Stimulated activated naive B cell treated with anti-CD40 and anti-IgM and Interleukin-4, amounts not matched to agents 10 μg/mL and 1 μg/mL and 100 μg/mL, for 72 hours (primary cell): Measurements from ENCODE around the gene NLGN1.

Experiments
- ATAC-seq, 2 donors: fragments of 150-1000 bp; cut with Tn5 transposase; replicated peaks; 2 replicates each; pipeline ENCODE4 v1.10.0; 2021; ENCODE audit warnings: moderate library complexity in 1 of 2
- DNase-seq: peaks from one replicate; pipeline ENCODE4 v3.0.0; 2021
- H3K27ac Mint-ChIP-seq: one replicate; pipeline ENCODE4 v1.8.0; 2022; ENCODE audit warnings: mild to moderate bottlenecking, mixed read lengths
- H3K27me3 Mint-ChIP-seq, 2 donors: one replicate each; pipeline ENCODE4 v1.8.0; 2022; ENCODE audit warnings: mixed read lengths in 2 of 2
- H3K36me3 Mint-ChIP-seq, 2 donors: one replicate each; pipeline ENCODE4 v1.8.0; 2022; ENCODE audit warnings: mixed read lengths in 2 of 2, mild to moderate bottlenecking in 1 of 2
- H3K4me1 Mint-ChIP-seq, 2 donors: one replicate each; pipeline ENCODE4 v1.8.0; 2022; ENCODE audit warnings: mixed read lengths in 2 of 2, mild to moderate bottlenecking in 1 of 2
- H3K4me3 Mint-ChIP-seq, 2 donors: one replicate each; pipeline ENCODE4 v1.8.0; 2022; ENCODE audit warnings: mild to moderate bottlenecking in 2 of 2, mixed read lengths in 2 of 2, moderate library complexity in 1 of 2
- H3K9me3 Mint-ChIP-seq, 2 donors: one replicate each; pipeline ENCODE4 v1.8.0; 2022; ENCODE audit warnings: mixed read lengths in 2 of 2, mild to moderate bottlenecking in 1 of 2

The NLGN1 gene

DNA sequence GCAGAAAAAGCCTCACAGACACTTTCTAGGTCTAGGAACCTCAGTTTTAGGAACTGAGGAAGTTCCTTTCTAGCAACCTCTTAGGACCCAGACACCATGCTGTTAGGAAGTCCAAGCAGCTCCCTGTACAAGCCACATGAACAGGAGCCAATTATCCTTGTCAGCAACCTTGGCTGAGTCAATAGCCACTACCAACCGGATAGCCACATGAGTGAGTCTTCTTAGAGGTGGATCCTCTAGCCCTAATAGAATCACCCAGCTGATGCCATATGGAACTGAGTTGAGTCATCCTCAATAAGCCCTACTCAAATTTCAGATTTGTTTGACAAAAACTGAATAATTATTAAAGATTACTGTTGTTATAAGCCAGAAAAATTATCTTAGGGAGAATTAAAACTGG lies 256.2 kb downstream of the NLGN1 start:
- ATAC-seq (no peak), DNase-seq (no peak)
- Mint-ChIP-seq H3K4me1 (no peaks in the 10 kb centered on the region), H3K4me3 (no peak overlapping the region), H3K27ac (no peak overlapping the region), H3K36me3 (no peaks in the 10 kb centered on the region), H3K27me3 (no peaks in the 10 kb centered on the region), H3K9me3 (peaks cover 5 to 6% of the 10 kb centered on the region in 2 donors)

DNA sequence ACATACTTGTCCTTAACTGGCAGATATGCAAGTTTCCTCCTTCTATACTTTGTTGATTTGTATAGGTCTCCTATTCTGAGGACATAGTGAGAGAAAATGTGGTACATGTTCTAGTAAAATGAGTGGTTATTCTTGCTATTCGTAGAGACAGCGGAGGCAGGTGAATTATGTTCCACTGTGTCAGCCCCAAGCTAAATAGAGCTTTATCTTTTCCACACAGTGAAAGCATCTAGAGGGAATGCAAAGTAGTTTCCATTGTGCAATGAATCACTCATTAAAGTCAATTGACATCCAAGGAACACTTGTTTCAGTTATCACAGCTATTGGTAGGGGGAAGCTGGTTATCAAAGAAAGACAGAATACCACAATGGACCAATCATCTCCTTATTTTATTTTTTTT lies 262.4 kb downstream of the NLGN1 start:
- no peaks in the 10 kb centered on the region for H3K36me3 Mint-ChIP-seq
- no peak overlapping the region for H3K4me3 Mint-ChIP-seq
- ATAC-seq (no peak), DNase-seq (no peak)
- no peaks in the 10 kb centered on the region for H3K4me1 Mint-ChIP-seq
- peaks cover 0 to 2% of the 10 kb centered on the region in 2 donors for H3K9me3 Mint-ChIP-seq
- no peaks in the 10 kb centered on the region for H3K27me3 Mint-ChIP-seq
- H3K27ac Mint-ChIP-seq, result no peak overlapping the region

DNA sequence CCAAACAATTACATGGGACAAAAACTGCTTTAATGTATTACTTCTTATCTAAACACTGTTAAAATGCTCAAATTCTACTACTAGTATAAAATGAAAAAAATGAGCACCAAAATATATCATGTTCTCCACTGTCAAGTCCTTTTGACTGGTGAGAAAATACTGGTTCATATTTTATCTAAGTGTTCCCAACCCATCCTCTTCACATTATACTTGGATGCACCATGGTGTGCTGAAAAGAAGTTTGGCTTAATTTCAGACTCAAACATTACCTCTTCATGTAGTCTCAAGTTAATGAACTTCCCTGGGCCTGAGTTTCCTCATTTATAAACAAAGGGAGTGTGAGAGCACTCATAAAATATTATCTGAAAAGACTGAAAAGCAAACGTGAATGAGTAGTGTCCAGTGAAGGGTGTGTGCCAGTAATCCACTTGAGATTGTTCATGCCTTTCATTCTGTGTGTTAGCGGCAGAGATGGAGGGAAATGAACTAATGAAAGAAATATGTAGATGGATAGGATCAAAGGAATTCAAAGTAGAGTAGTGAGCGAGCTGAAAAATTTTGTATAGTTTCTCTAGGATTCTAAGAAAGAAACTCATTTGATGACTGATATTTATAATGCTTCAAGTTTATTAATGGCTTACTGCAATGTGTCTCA lies 263.2 kb downstream of the NLGN1 start:
- Mint-ChIP-seq H3K9me3 (peaks cover 0 to under 1% of the 10 kb centered on the region in 2 donors), H3K4me1 (no peaks in the 10 kb centered on the region), H3K4me3 (no peak overlapping the region), H3K27me3 (no peaks in the 10 kb centered on the region), H3K27ac (no peak overlapping the region), H3K36me3 (no peaks in the 10 kb centered on the region)
- DNase-seq (no peak), ATAC-seq (no peak)

DNA sequence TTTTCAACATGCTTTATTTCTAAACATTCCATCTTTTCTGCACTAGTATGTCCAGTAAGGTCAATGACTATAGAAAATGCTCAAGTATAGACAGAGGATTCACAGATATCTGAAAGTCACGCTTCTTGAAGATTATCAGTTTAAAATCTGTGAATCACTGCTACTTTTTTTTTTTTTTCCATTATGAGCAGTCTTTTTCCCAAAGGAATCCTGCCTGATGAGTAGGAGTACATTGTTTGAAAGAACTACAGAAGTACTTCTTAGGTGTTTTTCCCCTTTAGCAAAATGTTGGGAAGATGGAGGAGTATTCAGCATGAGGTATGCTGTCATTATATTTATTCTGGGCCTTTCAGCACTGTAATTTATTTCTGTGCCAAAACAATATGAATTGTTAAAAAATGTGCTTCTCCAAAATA lies 266.2 kb downstream of the NLGN1 start:
- H3K27ac Mint-ChIP-seq, result no peak overlapping the region
- H3K36me3 Mint-ChIP-seq, result no peaks in the 10 kb centered on the region

DNA sequence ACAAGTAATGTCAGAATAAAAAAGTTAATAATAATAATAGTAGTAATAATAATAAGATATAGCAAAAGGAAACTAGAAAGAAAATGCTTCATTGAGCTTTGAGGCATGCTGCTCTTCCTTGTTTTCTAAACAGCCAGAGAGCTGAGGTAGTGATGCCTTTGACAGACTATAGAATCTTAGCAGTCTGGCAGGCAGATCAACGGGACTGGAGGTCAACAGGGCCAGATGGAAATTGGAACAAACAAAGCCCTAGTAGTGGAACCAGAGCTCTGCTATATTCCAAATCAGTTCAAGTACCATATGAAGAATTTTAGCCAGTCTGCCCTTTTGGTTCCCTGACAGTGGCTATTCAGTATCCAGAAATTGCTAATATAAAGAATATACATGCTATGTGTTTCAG lies 278.6 kb downstream of the NLGN1 start:
- ATAC-seq (no peak), DNase-seq (no peak)
- no peaks in the 10 kb centered on the region for H3K4me1 Mint-ChIP-seq

More for the DNA sequence above, 266.2 kb downstream of the NLGN1 start:
- Mint-ChIP-seq H3K27me3 (no peaks in the 10 kb centered on the region), H3K9me3 (no peaks in the 10 kb centered on the region), H3K4me3 (no peak overlapping the region), H3K4me1 (no peaks in the 10 kb centered on the region)
- ATAC-seq (no peak), DNase-seq (no peak)

DNA sequence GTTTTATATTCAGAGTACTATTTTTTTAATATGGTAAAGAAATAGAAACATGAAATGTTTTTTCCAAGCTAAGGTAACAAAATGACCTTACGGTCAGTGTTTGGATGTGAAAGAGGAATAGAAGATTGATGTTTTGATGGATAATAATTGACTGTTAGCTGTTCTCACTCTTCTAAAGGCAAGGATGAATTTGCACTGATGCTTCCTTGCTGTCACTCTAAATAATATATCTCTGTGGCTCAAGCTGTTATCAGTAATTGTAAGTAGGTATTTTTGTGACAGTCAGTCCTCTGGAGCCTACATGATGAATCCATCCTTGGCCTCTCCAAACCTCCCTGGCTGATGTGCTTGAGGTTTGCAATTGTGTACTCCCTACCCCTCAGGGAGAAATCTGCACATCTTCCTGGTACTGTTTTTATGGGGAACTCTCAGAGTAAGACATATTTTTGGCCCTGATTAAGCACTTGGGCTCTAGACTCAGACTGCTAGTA lies 283.7 kb downstream of the NLGN1 start:
- Mint-ChIP-seq H3K4me1 (no peaks in the 10 kb centered on the region), H3K27ac (no peak overlapping the region), H3K36me3 (no peaks in the 10 kb centered on the region), H3K4me3 (no peak overlapping the region), H3K27me3 (no peaks in the 10 kb centered on the region), H3K9me3 (no peaks in the 10 kb centered on the region)
- DNase-seq, result no peak
- no peak for ATAC-seq

More for the DNA sequence above, 278.6 kb downstream of the NLGN1 start:
- H3K36me3 Mint-ChIP-seq, result no peaks in the 10 kb centered on the region
- H3K27ac Mint-ChIP-seq, result no peak overlapping the region
- no peak overlapping the region for H3K4me3 Mint-ChIP-seq
- peaks cover 0 to 1% of the 10 kb centered on the region in 2 donors for H3K9me3 Mint-ChIP-seq
- no peaks in the 10 kb centered on the region for H3K27me3 Mint-ChIP-seq

DNA sequence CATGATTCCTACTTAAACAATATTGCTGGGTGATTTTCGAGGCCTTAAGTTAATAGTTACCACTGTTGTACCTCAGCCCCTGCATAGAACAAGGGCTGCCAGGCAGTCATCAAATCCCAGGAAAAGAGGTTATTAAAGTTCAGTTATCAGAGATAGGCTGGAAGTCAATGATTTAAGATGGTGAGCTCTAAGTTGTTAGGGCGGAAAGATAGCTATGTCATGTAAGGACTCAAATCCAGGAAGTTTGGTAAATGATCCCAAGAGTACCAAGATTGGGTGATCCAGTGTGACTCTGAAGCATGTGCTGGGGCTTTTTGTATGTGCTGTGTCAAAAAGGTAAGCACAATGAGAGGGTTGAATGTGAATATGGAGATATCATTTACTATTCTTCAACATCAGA lies 287.9 kb downstream of the NLGN1 start:
- H3K4me1 Mint-ChIP-seq, result no peaks in the 10 kb centered on the region
- DNase-seq (no peak), ATAC-seq (no peak)
- H3K27ac Mint-ChIP-seq, result no peak overlapping the region
- no peaks in the 10 kb centered on the region for H3K27me3 Mint-ChIP-seq
- H3K9me3 Mint-ChIP-seq, result no peaks in the 10 kb centered on the region
- H3K4me3 Mint-ChIP-seq, result no peak overlapping the region
- H3K36me3 Mint-ChIP-seq, result no peaks in the 10 kb centered on the region

DNA sequence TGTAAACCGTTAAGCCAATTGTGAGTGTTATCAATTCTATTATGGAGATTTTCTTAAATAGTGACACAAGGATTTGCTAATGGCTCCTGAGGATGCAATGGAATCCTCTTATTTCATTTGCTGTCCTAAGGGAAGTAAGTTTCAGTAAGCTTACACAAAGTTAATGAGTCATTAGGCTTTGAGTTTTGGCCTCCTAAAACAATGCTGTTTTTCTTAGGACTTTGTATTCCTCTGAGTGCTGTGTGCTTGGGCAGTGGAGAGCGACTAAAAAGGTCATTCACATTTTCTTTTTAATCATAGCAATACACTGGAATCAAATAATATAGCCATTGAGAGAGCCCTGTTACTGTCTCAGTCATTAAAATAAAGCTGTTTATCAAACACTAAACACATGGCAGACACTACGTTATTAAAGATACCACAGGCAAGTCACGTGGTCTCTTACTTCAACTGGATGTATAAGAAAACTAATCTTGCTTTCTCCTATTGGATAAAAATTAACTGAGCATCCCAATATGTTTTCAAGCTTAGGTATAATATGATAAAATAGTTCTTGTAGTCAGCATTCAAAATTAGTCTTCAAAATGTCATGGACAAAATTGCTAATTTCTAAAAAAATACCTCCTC lies 290.8 kb downstream of the NLGN1 start:
- Mint-ChIP-seq H3K4me1 (no peaks in the 10 kb centered on the region), H3K4me3 (no peak overlapping the region), H3K9me3 (no peaks in the 10 kb centered on the region), H3K27me3 (no peaks in the 10 kb centered on the region), H3K36me3 (no peaks in the 10 kb centered on the region), H3K27ac (no peak overlapping the region)
- ATAC-seq (no peak), DNase-seq (no peak)

DNA sequence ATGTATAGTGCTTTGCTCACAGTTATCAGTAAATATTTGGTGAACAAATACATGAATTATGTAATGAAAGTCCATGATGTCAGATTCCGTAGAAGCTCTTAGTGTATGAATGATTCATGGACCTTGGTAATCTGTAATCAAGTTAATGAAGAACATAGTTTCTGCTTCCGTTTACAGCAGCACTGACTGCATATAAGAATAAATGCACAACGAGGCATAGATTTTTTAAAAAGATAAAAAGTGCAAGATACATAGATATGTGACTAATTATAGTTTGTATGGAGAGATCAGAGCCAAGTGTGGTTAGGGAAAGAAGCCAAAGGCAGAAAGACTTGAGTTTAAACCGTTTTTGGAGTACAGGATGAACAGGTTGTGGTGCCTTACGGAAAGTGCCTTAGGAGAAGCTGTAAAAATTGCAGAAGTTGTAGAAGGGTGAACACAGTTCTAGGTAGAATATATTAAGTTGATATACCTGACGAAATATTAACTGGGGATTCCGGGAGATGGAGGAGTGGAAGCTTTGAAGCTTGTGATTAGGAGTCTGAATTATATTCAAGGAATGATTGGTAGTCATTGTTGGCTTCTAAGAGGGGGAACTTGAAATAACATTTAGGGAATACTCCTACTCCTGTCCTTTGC lies 293.1 kb downstream of the NLGN1 start:
- Mint-ChIP-seq H3K4me3 (no peak overlapping the region), H3K27me3 (no peaks in the 10 kb centered on the region), H3K27ac (no peak overlapping the region), H3K9me3 (no peaks in the 10 kb centered on the region), H3K36me3 (no peaks in the 10 kb centered on the region), H3K4me1 (no peaks in the 10 kb centered on the region)
- DNase-seq (no peak), ATAC-seq (no peak)

DNA sequence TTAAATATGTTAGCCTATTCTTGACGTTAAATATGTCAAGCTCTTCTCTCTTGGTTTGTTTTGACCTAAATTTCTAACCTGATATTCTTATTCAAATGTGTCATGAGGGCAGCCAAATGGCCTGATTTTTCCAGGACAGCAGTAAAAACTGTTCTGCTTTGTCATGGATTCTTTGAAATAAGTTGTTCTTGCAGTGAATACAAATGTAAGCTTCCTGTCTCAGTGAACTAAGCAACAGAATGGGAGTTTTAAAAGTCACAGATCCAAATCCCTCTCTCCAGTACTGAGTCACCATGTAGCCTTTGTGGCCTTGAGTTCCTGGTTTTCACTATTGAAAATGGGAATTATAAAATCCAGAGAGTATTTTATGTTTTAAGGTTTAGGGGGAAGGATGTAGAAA lies 301.8 kb downstream of the NLGN1 start:
- no peaks in the 10 kb centered on the region for H3K36me3 Mint-ChIP-seq
- peaks cover 0 to 4% of the 10 kb centered on the region in 2 donors for H3K9me3 Mint-ChIP-seq
- no peak for DNase-seq
- H3K4me3 Mint-ChIP-seq, result no peak overlapping the region
- no peaks in the 10 kb centered on the region for H3K4me1 Mint-ChIP-seq
- no peak for ATAC-seq
- no peak overlapping the region for H3K27ac Mint-ChIP-seq
- no peaks in the 10 kb centered on the region for H3K27me3 Mint-ChIP-seq

DNA sequence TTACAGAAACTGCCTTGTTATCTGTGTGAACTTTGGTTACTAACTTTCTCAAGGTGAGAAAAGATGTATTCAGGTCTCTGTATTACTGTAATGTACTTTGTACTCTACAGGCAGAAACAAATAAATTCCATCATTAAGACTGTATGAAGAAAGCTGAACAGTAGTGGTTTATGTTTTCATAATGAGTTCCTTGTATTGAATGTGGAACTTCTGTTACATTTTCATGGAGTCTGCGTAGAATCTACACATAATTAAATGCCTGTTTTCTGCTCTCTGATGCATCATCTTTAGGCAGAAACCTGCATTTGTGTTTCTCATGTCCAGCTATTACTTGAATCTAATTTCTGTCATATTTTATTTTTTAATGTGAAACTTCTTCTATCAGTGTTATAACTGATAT lies 302.8 kb downstream of the NLGN1 start:
- Mint-ChIP-seq H3K27me3 (no peaks in the 10 kb centered on the region), H3K4me1 (no peaks in the 10 kb centered on the region), H3K4me3 (no peak overlapping the region), H3K36me3 (no peaks in the 10 kb centered on the region), H3K9me3 (peaks cover 0 to 4% of the 10 kb centered on the region in 2 donors), H3K27ac (no peak overlapping the region)
- DNase-seq (no peak), ATAC-seq (no peak)

DNA sequence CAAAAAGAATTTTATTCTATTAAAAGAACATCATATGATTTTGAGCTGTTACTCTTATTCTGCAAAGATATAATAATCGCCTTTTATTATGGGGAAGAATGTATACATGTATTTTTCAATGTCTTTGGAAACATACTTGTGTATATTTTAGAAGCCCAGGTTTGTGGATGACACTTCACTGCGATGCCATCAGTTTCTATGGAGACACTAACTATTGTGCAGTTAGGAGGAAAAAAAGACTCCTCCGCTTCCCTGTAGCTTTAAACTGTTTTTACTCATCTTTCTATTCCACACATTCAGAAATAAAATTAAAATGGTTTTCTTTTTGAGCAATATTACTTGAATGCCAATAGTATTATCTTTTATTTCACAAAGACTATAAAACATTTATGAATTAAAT lies 305.0 kb downstream of the NLGN1 start:
- Mint-ChIP-seq H3K4me3 (no peak overlapping the region), H3K36me3 (no peaks in the 10 kb centered on the region), H3K27ac (no peak overlapping the region), H3K9me3 (peaks cover 0 to 4% of the 10 kb centered on the region in 2 donors), H3K27me3 (no peaks in the 10 kb centered on the region), H3K4me1 (no peaks in the 10 kb centered on the region)
- ATAC-seq (no peak), DNase-seq (no peak)

DNA sequence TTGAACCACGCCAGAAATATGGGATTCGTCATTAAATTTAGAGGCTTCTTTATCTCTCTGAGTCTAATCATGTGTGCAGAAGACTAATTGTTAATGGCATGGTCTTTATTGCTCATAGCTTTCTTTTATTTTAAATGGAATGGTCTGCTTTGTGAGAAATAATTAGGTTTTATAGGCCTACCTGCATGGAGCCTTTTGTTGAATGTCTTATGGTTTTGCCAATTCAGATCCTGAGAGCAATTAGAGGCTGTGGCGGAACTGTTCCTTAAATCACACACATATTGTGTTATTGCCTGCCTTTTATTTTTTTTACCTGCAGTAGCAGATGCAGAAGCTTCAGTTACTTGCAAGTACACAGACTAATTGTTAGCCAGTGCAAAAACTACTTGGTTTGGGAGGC lies 306.2 kb downstream of the NLGN1 start:
- Mint-ChIP-seq H3K4me3 (no peak overlapping the region), H3K9me3 (peaks cover 0 to 4% of the 10 kb centered on the region in 2 donors), H3K4me1 (no peaks in the 10 kb centered on the region), H3K27ac (no peak overlapping the region), H3K27me3 (no peaks in the 10 kb centered on the region), H3K36me3 (no peaks in the 10 kb centered on the region)
- DNase-seq (no peak), ATAC-seq (no peak)

DNA sequence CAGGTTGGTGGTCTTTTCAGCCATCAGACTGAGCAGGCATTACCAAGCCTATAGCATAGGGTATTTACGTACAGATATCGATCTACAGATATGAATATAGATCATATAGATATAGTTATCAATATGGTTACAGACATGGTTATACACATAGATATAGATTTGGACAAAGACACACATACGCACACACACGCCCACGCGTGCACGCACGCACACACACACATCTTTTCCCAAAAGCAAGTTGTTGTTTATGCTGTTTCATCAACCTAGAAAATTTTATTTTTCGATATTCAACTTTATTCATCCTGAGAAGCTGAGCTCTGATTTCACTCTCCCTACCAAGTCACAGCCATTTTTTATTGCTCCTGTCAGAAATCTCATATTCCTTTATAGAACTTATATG lies 309.1 kb downstream of the NLGN1 start:
- H3K27ac Mint-ChIP-seq, result no peak overlapping the region
- peaks cover 0 to 1% of the 10 kb centered on the region in 2 donors for H3K9me3 Mint-ChIP-seq
- no peaks in the 10 kb centered on the region for H3K27me3 Mint-ChIP-seq
- no peaks in the 10 kb centered on the region for H3K4me1 Mint-ChIP-seq
- no peak overlapping the region for H3K4me3 Mint-ChIP-seq
- H3K36me3 Mint-ChIP-seq, result no peaks in the 10 kb centered on the region
- DNase-seq, result no peak
- ATAC-seq, result no peak

DNA sequence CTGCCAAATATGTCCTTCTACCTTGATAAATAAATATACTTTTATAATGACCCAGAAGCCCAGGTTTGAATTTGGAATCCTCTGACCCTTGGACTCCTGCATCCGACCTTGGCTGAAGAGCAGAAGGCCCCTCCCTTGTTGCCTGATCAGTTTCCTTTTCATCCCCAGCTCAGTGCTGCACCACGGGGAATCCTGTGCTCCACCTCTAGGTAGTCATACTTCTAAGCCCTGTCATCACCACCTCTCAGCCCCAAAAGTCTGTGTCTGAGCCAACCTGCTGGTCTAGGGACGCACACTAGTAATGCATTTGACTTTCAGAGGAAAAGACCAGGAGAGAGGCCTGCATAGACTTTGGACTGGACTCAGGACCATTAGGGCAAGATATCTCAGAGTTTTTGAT lies 310.6 kb downstream of the NLGN1 start:
- H3K4me1 Mint-ChIP-seq, result no peaks in the 10 kb centered on the region
- no peaks in the 10 kb centered on the region for H3K36me3 Mint-ChIP-seq
- H3K4me3 Mint-ChIP-seq, result no peak overlapping the region
- ATAC-seq, result no peak
- no peaks in the 10 kb centered on the region for H3K27me3 Mint-ChIP-seq
- DNase-seq, result no peak
- H3K9me3 Mint-ChIP-seq, result no peaks in the 10 kb centered on the region
- no peak overlapping the region for H3K27ac Mint-ChIP-seq
